ENCODE measurements around the gene TRMU.

Gene TRMU

DNA sequence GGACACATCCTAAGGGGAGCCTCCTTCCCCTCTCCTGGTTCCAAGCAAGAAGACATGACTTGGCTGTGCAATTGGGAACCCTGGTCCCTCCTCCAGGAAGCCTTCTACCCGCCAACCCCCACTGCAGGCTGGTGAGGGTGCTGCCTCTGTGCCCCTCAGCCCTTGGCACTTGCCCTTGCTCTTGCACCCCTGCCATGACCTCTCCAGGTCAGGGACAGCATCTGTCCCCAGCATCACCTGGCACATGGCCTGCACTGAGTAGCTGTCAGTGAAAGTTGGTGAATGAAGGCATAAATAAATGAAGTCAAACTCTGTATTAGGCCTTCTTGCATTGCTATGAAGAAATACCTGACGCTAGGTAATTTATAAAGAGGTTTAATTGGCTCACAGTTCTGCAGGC, 40.7 kb upstream of the TRMU start:
- TF ChIP-seq, protein P1, sequence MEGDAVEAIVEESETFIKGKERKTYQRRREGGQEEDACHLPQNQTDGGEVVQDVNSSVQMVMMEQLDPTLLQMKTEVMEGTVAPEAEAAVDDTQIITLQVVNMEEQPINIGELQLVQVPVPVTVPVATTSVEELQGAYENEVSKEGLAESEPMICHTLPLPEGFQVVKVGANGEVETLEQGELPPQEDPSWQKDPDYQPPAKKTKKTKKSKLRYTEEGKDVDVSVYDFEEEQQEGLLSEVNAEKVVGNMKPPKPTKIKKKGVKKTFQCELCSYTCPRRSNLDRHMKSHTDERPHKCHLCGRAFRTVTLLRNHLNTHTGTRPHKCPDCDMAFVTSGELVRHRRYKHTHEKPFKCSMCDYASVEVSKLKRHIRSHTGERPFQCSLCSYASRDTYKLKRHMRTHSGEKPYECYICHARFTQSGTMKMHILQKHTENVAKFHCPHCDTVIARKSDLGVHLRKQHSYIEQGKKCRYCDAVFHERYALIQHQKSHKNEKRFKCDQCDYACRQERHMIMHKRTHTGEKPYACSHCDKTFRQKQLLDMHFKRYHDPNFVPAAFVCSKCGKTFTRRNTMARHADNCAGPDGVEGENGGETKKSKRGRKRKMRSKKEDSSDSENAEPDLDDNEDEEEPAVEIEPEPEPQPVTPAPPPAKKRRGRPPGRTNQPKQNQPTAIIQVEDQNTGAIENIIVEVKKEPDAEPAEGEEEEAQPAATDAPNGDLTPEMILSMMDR (IDR thresholded peaks at IDR 0.05) = no peak
- no peak for DNase-seq (ENCODE audit: low spot score)
- Histone ChIP-seq H3K4me3 (no peak overlapping the region), H3K27ac (no peak overlapping the region)

DNA sequence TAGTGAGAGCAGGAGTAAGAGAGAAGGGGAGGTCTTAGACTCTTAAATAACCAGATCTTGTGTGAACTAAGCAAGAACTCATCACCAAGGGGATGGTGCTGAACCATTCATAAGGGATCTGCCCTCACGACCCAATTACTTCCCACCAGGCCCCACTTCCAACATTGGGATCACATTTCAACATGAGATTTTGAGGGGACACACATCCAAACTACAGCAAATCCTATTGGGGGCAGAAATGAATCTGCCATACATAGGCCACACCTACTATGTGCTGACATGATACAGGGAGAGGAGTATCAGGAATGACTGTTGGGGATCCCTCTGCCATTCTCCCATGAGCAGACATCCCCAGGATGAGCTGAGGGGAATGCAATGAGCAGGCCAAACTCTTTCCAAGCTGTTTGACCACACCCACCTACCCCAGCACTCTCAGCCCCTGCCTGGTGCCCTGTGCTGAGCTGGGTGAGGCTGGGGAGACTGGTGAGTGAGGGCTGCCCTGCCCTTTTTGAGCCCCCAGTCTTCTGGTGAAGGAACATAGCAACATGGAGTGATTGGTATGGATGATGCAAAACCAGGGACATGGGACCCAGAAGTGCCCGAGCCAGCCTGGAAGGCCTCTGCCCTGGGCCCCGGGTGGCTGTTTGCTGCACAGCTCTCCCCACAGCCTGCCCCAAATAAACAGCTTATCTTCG, 40.1 kb upstream of the TRMU start:
- TF ChIP-seq, protein P1 (IDR thresholded peaks at IDR 0.05) = no peak
- H3K27ac ChIP-seq = peak overlapping the region; percentile 90 to 94
- DNase-seq (ENCODE audit: low spot score) = no peak
- peak overlapping the region; percentile 73 for H3K4me3 ChIP-seq

DNA sequence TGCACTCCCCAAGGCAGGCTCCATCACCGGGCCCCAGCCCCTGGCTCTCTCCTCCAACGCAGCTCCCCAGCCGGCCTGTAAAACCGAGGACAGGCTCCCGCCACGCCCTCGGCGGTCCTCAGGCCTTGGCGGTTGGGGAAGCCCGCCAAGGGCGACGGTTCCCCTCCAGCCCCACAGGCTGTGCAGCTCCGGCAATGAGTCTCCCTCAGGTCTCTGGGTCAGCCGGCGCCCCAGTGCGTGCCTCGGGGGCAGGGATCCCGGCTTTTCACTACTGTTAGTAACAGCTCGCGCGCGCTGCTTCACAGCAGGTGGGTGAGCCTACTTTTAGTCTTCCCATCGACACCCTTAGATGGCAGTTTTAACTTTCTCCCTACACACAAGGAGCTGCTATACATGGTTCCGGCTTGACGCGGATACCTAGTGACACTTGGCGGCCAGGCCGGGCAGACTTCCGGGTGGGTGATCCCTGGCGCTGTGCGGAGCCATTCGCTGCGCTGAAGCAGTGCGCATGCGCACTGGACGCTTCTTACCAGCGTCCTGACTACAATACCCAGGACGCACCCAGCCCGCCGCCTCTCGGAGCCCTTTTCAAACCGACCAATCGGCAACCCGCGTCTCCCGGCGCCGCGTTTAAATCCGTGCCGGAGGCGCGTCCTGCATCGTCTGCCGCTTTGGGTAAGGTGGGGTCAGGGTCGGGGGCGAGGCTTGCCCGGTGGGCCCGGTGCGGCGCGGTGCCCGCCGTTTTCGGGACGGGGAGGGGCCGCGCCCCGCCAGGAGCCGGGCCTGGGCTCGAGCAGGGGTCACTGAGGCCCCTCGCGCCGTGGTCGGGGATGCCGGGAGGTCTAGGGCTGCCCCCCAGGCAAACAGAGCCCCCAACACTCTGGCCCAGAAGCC, 39.0 kb upstream of the TRMU start, which contains the start of gene GTSE1:
GTSE1 (plus strand) TSS at position 614 of the 894 bp plus-strand sequence. CDS start 531 bp downstream, outside the sequence.
- TF ChIP-seq, protein P1 (IDR thresholded peaks at IDR 0.05) = no peak
- DNase-seq (ENCODE audit: low spot score) = peak; percentile 97
- Histone ChIP-seq H3K27ac (peak within 1 kb of the TSS; percentile 90 to 94), H3K4me3 (peak within 1 kb of the TSS; percentile 73)

DNA sequence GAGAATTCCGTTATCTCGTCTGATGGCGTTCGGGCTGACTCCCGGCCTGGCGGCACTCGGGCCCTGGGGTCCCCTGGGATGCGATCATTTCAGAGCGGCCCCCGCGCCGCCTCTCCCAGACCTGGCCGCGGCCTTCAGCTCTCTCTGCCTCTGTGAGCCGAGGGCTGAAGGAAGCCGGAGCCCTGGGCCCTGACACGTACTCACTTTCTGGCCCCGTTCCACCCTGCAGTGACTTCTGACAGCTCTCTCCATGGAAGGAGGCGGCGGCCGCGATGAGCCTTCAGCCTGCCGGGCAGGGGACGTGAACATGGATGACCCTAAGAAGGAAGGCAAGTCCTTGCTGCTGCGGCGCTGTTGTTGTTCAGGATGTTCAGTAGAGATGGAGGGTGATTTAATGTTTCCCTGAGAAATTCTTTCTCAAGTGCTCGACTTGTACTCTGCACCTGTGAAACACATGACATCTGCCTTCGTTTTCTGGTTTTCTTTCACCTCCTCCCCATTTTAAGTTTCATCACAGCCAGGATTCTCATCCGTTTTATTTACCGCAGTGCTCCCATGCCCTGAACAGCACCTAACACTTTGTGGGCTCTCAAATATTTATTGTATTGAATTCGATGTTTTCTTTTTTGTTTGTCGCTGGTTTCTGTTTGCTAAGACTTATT, 38.2 kb upstream of the TRMU start:
- Histone ChIP-seq H3K4me3 (peak overlapping the region; percentile 73), H3K27ac (no peak overlapping the region)
- TF ChIP-seq, protein P1 (IDR thresholded peaks at IDR 0.05) = no peak
- no peak for DNase-seq (ENCODE audit: low spot score)

DNA sequence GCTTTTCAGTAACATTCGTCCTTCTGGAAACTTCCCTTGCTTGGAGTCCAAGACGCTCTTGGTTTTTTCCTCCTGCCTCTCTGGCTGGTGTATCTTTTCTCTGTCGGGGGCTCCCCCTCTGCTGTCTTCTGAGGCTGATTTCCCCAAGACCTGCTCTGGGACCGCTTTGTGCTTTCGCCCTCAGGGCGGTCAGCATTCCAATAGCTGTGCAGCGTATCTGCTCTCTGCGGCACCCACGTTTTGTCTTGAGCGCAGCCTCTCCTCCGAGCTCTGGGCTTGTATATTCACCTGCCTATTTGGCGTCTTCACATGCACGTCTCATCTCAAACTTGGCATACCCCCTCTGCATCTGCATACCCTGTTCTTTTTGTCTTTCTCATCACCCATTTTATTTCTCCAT, 36.4 kb upstream of the TRMU start:
- TF ChIP-seq, protein P1 (IDR thresholded peaks at IDR 0.05) = no peak

DNA sequence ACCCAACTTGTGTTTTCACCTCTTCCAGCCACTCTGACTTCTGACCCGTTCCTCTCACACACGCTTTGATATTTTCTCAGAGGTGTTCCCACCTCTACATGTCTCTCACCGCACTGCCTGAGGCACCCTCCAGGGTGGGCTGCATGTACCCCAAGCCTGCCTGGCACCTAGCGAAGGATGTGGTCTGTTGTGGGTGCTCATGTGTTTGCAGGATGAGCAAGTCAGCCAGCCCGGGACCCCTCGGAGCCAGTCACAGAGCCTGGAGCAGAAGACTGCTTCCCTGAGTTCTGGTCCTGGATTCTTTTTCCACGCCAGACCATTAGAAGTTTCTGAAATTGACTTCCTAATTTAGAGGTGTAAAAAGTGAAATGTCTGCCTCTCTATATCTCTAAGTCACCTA, 35.0 kb upstream of the TRMU start:
- DNase-seq (ENCODE audit: low spot score) = no peak
- TF ChIP-seq, protein P1 (IDR thresholded peaks at IDR 0.05) = no peak
- H3K4me3 ChIP-seq = no peak overlapping the region
- H3K27ac ChIP-seq = no peak overlapping the region

More for the DNA sequence above, 36.4 kb upstream of the TRMU start:
- no peak overlapping the region for H3K4me3 ChIP-seq
- no peak for DNase-seq (ENCODE audit: low spot score)
- H3K27ac ChIP-seq = no peak overlapping the region
